ENCODE measurements around the gene SMARCAL1. TPM values are rescaled to one million over a fixed set of nuclear protein-coding genes. Genes with fewer than 3 reads are reported as not detected.
A peak's percentile ranks its signal among the peaks of the same experiment; 100 is the strongest.

SMARCAL1 gene
- total RNA-seq, 1 experiment from 2014 or later, result 20.9 TPM

DNA sequence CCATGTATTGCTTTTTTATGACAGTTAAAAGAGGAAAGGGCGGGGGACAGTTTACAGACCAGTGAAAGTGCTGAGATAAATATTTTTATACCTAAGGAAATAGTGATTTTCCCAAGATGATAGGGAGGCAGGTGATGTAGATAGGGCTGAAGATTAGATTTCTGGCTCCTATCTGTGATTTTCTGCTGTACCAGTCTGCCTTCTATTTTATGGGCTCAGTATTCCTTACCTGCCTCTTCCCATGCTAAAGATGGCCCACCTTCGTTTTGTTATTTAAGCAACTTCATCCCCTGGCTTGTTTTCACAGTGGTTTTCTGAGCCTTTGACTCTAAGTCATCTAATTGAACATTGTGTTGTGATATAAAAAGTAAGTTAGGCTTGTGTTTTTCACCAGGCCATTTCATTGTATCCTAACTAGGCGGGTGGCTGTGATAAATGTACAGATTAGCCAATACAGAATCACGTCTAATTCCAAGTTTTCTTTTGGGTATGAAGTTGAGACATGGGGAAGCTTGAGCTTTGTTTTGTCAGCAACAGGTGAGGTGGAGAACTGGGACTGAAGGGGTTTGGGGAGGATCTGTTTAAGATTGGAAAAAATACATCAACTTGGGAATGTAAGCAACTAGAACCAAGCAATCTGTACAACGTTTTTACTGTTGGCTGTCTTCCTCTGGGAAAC, 91.6 kb downstream of the SMARCAL1 start:
- H3K4me1 Mint-ChIP-seq, result peaks cover 36% of the 10 kb centered on the region
- peak overlapping the region; percentile 71 for H3K27ac Mint-ChIP-seq
- CTCF ChIA-PET, result interaction anchor here (0.8 to 1.2 kb wide), 2 partner anchors 16 to 163 kb away, joined by 3 to 4 read pairs; no protein-coding TSS in a partner anchor
- no peaks in the 10 kb centered on the region for H3K9me3 Mint-ChIP-seq
- peaks cover 76% of the 10 kb centered on the region for H3K36me3 Mint-ChIP-seq
- DNase-seq (ENCODE audit: low spot score) (no peak), ATAC-seq (no peak)
- no peaks in the 10 kb centered on the region for H3K27me3 Mint-ChIP-seq (ENCODE audit: low read depth)
- POLR2A ChIA-PET, result no interaction called here
- no peak for TF ChIP-seq ZNF232 (CRISPR knock-in tag; IDR thresholded peaks at IDR 0.05)
- TF ChIP-seq, protein P1, sequence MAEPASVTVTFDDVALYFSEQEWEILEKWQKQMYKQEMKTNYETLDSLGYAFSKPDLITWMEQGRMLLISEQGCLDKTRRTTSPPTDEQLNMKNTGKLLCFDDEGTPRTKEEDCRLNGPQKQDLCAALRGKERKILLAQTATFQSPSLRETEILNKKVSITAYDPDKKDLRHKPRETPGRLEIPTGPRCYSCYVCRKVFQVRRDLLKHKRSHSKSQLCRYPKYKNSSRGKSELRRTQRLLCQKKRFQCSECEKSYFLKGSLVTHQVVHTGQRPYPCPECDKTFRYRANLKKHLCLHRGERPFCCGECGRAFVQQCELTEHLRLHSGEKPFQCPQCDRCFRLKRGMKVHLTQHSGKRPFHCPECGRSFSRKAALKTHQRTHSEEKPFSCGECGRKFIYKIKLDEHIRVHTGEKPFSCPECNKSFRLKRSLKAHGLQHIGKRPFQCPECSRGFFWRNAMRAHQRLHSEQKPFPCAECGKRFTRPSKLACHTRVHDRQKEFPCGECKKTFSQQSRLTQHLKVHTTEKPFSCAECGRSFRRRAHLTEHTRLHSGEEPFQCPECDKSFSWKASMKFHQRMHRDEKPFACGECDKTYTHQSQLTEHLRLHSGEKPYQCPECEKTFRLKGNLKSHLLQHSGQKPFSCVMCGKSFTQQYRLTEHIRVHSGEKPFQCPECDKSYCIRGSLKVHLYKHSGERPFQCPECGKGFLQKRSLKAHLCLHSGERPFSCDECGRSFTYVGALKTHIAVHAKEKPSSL (CRISPR knock-in tag; conservative IDR thresholded peaks at IDR 0.05), result 0 out of 2 replicates have a peak, but pooled peaks have one; percentile 47
- TF ChIP-seq ETV6 (CRISPR knock-in tag; IDR thresholded peaks at IDR 0.05), result no peak
- H3K4me3 Mint-ChIP-seq, result no peak overlapping the region

DNA sequence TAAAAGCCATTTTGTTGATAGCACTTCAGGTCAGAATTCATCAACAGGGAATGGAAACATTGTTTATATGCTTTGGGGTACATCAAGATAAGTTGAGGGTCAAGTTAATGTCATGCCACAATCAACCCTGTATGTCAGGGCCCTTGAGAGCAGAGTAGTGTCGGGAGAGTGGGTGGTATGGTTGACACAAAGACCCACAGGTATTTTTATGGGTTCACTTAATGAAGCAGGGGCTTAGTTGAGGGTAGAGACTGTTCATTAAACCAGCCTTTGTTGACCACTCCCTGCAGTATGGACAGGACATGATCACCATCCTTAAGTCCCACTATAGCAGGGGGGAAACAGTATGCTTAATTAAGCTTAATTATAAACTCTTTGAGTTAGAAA, 92.1 kb downstream of the SMARCAL1 start:
- ChIA-PET POLR2A (interaction anchor here (0.7 to 0.9 kb wide), 3 partner anchors 87 to 941 kb away, joined by 3 to 8 read pairs (median 3); no protein-coding TSS in a partner anchor), CTCF (interaction anchor here (1.2 kb wide), 1 partner anchor 163 kb away, joined by 4 read pairs; no protein-coding TSS in a partner anchor)
- no peak; the same call in 1 of the 2 replicates for ATAC-seq
- H3K4me1 Mint-ChIP-seq, result peaks cover 36% of the 10 kb centered on the region
- no peaks in the 10 kb centered on the region for H3K9me3 Mint-ChIP-seq
- H3K27me3 Mint-ChIP-seq (ENCODE audit: low read depth), result no peaks in the 10 kb centered on the region
- DNase-seq (ENCODE audit: low spot score), result no peak
- peak overlapping the region; percentile 71 for H3K27ac Mint-ChIP-seq
- peaks cover 74% of the 10 kb centered on the region for H3K36me3 Mint-ChIP-seq
- H3K4me3 Mint-ChIP-seq, result no peak overlapping the region
- TF ChIP-seq ZNF671 (CRISPR knock-in tag; IDR thresholded peaks at IDR 0.05), result peak; percentile 73; the same call in 1 of the 2 replicates
- TF ChIP-seq, protein P1 (CRISPR knock-in tag; conservative IDR thresholded peaks at IDR 0.05), result peak; percentile 78
- TF ChIP-seq, protein P2, sequence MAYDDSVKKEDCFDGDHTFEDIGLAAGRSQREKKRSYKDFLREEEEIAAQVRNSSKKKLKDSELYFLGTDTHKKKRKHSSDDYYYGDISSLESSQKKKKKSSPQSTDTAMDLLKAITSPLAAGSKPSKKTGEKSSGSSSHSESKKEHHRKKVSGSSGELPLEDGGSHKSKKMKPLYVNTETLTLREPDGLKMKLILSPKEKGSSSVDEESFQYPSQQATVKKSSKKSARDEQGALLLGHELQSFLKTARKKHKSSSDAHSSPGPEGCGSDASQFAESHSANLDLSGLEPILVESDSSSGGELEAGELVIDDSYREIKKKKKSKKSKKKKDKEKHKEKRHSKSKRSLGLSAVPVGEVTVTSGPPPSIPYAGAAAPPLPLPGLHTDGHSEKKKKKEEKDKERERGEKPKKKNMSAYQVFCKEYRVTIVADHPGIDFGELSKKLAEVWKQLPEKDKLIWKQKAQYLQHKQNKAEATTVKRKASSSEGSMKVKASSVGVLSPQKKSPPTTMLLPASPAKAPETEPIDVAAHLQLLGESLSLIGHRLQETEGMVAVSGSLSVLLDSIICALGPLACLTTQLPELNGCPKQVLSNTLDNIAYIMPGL (CRISPR knock-in tag; IDR thresholded peaks at IDR 0.05), result no peak
- TF ChIP-seq SP1 (CRISPR knock-in tag; conservative IDR thresholded peaks at IDR 0.05), result no peak
- TF ChIP-seq, protein P3, sequence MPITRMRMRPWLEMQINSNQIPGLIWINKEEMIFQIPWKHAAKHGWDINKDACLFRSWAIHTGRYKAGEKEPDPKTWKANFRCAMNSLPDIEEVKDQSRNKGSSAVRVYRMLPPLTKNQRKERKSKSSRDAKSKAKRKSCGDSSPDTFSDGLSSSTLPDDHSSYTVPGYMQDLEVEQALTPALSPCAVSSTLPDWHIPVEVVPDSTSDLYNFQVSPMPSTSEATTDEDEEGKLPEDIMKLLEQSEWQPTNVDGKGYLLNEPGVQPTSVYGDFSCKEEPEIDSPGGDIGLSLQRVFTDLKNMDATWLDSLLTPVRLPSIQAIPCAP (CRISPR knock-in tag; IDR thresholded peaks at IDR 0.05), result no peak
- no peak for TF ChIP-seq ZNF263 (CRISPR knock-in tag; IDR thresholded peaks at IDR 0.05; ENCODE audit: low read depth)
- no peak for TF ChIP-seq NR2C2 (CRISPR knock-in tag; IDR thresholded peaks at IDR 0.05)
- no peak for TF ChIP-seq NR3C1 (CRISPR knock-in tag; conservative IDR thresholded peaks at IDR 0.05; ENCODE audit: low read depth)
- TF ChIP-seq ZNF416 (CRISPR knock-in tag; IDR thresholded peaks at IDR 0.05), result peak; percentile 53; the same call in 1 of the 2 replicates
- TF ChIP-seq KAT7 (CRISPR knock-in tag; IDR thresholded peaks at IDR 0.05; ENCODE audit: borderline replicate concordance), result no peak
- TF ChIP-seq ZNF219 (CRISPR knock-in tag; IDR thresholded peaks at IDR 0.05; ENCODE audit: borderline replicate concordance), result no peak
- TF ChIP-seq ATF1 (CRISPR knock-in tag; IDR thresholded peaks at IDR 0.05), result no peak
- no peak for TF ChIP-seq FOXK1 (CRISPR knock-in tag; IDR thresholded peaks at IDR 0.05)
- no peak for TF ChIP-seq TP53 (CRISPR knock-in tag; IDR thresholded peaks at IDR 0.05)
- no peak for TF ChIP-seq SMAD4 (CRISPR knock-in tag; IDR thresholded peaks at IDR 0.05)
- TF ChIP-seq ZNF232 (CRISPR knock-in tag; IDR thresholded peaks at IDR 0.05), result no peak
- TF ChIP-seq, protein P4, sequence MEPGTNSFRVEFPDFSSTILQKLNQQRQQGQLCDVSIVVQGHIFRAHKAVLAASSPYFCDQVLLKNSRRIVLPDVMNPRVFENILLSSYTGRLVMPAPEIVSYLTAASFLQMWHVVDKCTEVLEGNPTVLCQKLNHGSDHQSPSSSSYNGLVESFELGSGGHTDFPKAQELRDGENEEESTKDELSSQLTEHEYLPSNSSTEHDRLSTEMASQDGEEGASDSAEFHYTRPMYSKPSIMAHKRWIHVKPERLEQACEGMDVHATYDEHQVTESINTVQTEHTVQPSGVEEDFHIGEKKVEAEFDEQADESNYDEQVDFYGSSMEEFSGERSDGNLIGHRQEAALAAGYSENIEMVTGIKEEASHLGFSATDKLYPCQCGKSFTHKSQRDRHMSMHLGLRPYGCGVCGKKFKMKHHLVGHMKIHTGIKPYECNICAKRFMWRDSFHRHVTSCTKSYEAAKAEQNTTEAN (CRISPR knock-in tag; IDR thresholded peaks at IDR 0.05), result no peak
- TF ChIP-seq PRRX2 (CRISPR knock-in tag; IDR thresholded peaks at IDR 0.05), result peak; percentile 87; the same call in 1 of the 2 replicates
- TF ChIP-seq ETV6 (CRISPR knock-in tag; IDR thresholded peaks at IDR 0.05), result no peak
- TF ChIP-seq, protein P5, sequence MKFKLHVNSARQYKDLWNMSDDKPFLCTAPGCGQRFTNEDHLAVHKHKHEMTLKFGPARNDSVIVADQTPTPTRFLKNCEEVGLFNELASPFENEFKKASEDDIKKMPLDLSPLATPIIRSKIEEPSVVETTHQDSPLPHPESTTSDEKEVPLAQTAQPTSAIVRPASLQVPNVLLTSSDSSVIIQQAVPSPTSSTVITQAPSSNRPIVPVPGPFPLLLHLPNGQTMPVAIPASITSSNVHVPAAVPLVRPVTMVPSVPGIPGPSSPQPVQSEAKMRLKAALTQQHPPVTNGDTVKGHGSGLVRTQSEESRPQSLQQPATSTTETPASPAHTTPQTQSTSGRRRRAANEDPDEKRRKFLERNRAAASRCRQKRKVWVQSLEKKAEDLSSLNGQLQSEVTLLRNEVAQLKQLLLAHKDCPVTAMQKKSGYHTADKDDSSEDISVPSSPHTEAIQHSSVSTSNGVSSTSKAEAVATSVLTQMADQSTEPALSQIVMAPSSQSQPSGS (CRISPR knock-in tag; IDR thresholded peaks at IDR 0.05; ENCODE audit: borderline replicate concordance, low read depth), result no peak
